Upper lobe of right lung (tissue), 1 donor: ENCODE data around the gene MYH15. TPM values are rescaled to one million over a fixed set of nuclear protein-coding genes. Genes with fewer than 3 reads are reported as not detected.

Experiments used
- ATAC-seq: fragments of 200-7000 bp; cut with Tn5 transposase; one replicate; pipeline ENCODE4 v1.9.1; 2020; ENCODE audit warnings: mild to moderate bottlenecking, moderate library complexity
- DNase-seq: peaks from one replicate; pipeline ENCODE4 v3.0.0-alpha.2; 2020
- H3K27ac ChIP-seq: fragments of 200-600 bp; one replicate; pipeline ENCODE4 v1.8.0; 2022
- H3K27me3 ChIP-seq: fragments of 200-600 bp; one replicate; pipeline ENCODE4 v1.8.0; 2022; ENCODE audit warnings: mild to moderate bottlenecking
- H3K36me3 ChIP-seq: fragments of 200-600 bp; one replicate; pipeline ENCODE4 v1.8.0; 2022
- H3K4me1 ChIP-seq: fragments of 200-600 bp; one replicate; pipeline ENCODE4 v1.8.0; 2022
- H3K4me3 ChIP-seq: fragments of 200-600 bp; one replicate; pipeline ENCODE4 v1.8.0; 2022; ENCODE audit warnings: mild to moderate bottlenecking
- H3K9me3 ChIP-seq: fragments of 200-600 bp; one replicate; pipeline ENCODE4 v1.8.0; 2022
- CTCF ChIP-seq: fragments of 200-600 bp; IDR thresholded peaks from one replicate; pipeline ENCODE4 v1.8.0; 2022; ENCODE audit warnings: antibody characterized with exemption
- intact Hi-C: fragments of 100-400 bp; cut with DNase I; formaldehyde crosslinking; loops from one replicate; pipeline ENCODE4 v1.11.0; 2022
- total RNA-seq: library from RNA; stranded (reverse); fragmentation: NEBNext Ultra II Directional; extraction: Animal tissue kit (Norgen Biotek cat#: 25700); gene quantifications from one replicate; pipeline ENCODE4 v1.2.1, GENCODE V29; 2021
- donor health status: DM: no; HTN: yes; CAD: no; lungs with severe emphysema.

The MYH15 gene
- total RNA-seq, 1 donor from 2014 or later: 0.90 TPM

DNA sequence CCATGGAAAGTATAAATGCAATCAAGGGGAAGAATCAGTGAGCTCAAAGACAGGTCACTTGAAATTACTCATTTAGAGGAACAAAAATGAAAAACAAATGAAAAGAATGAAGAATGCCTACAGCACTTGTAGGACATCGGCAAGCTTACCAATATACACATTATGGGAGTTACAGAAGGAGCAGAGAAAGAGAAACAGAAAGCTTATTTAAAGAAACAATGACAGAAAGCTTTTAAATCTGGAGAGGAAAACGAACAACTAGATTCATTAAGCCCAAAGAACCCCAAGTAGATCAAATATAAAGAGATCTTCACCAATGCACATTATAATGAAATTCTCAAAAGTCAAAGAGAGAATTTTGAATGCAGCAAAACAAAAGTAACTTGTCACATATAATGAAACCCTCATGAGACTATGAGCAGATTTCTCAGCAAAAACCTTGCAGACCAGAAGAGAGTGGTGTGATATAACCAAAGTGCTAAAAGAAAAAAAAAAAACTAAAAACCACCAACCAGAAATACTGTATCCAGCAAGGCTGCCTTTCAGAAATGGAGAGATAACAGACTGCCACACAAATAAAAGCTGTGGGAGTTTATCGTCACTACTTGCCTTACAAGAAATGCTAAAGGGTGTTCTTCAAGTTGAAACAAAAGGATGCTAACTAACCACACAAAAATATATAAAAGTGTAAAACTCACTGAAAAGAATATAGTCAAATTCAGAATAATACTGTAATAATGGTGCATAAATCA, 63.1 kb downstream of the MYH15 start:
- Histone ChIP-seq H3K4me1 (no peaks in the 10 kb centered on the region), H3K4me3 (no peak overlapping the region), H3K27me3 (no peaks in the 10 kb centered on the region), H3K36me3 (no peaks in the 10 kb centered on the region), H3K9me3 (peaks cover 16% of the 10 kb centered on the region), H3K27ac (no peak overlapping the region)
- TF ChIP-seq CTCF: no peak
- intact Hi-C loops: no loop called here
- DNase-seq: no peak
- no peak for ATAC-seq

GRCh38 chr3:108442281-108442680, 68.1 kb downstream of the MYH15 start:
- no peak for DNase-seq
- no peak overlapping the region for H3K27ac ChIP-seq
- H3K27me3 ChIP-seq: no peaks in the 10 kb centered on the region
- peaks cover 6% of the 10 kb centered on the region for H3K9me3 ChIP-seq
- no peak overlapping the region for H3K4me3 ChIP-seq
- intact Hi-C loops: no loop called here
- no peaks in the 10 kb centered on the region for H3K36me3 ChIP-seq
- no peaks in the 10 kb centered on the region for H3K4me1 ChIP-seq
- TF ChIP-seq CTCF: no peak
- ATAC-seq: no peak

DNA sequence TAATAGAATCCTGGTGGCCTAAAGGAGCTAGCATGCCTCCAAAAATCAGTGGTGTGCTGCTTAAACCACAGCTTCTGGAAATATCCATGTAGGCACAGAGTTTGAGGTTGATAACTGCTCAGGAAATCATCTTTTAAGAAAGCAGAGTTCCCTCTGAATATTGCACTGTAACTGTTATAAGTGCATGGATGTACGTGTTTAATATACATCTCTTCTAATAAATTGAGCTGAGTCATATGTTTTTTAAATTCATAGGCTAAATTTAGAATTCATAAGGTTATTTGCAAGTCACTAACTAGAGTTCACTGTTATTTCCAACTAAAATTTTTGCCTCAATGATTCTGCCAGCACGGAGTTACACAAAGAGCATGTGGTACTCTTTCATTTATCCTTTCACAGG, 68.9 kb downstream of the MYH15 start:
- intact Hi-C loops: no loop called here
- Histone ChIP-seq H3K4me1 (no peaks in the 10 kb centered on the region), H3K27ac (no peak overlapping the region), H3K4me3 (no peak overlapping the region), H3K36me3 (no peaks in the 10 kb centered on the region), H3K9me3 (no peaks in the 10 kb centered on the region), H3K27me3 (no peaks in the 10 kb centered on the region)
- TF ChIP-seq CTCF: no peak
- ATAC-seq (no peak), DNase-seq (no peak)

DNA sequence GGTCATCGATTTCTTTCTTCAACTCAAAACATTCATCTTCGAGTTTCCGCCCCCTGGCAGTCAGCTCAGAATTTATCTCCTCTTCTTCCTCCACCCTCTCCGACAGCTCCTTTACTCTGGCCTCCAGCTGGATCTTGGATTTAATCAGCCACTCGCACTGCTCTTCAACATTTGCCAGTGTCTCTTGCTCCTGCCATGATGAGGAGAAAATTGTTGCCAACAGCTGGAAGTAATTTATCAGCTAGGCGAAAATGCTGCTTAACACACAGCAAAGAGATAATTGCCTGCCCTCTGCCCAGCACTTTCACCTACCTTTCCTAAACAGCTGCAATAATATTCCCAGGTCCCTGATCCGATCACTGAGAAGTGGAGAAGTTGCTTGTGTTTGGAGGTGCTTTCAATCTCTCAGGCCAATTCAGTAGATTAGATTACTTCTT, 69.3 kb downstream of the MYH15 start:
- no peak overlapping the region for H3K27ac ChIP-seq
- intact Hi-C loops: no loop called here
- no peaks in the 10 kb centered on the region for H3K36me3 ChIP-seq
- no peak overlapping the region for H3K4me3 ChIP-seq
- no peak for TF ChIP-seq CTCF
- H3K4me1 ChIP-seq: no peaks in the 10 kb centered on the region
- DNase-seq (no peak), ATAC-seq (no peak)
- no peaks in the 10 kb centered on the region for H3K9me3 ChIP-seq
- no peaks in the 10 kb centered on the region for H3K27me3 ChIP-seq

DNA sequence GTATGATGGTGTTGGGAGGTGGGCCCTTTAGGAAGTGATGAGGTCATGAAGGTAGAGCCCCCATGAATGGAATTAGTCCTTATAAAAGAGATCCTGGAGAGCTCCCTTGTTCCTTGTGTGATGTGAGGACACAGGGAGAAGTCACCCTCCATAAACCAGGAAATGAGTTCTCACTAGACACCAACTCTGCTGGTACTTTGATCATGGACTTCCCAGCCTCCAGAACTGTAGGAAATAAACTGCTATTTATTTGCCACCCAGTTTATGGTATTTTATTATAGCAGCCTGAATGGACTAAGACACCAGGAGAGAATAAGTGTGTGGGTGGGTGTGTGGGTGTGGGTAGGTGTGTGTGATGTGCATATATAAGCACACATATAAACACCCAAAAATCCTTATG, 71.9 kb downstream of the MYH15 start:
- intact Hi-C loops: no loop called here
- ATAC-seq (no peak), DNase-seq (no peak)
- Histone ChIP-seq H3K4me1 (no peaks in the 10 kb centered on the region), H3K9me3 (no peaks in the 10 kb centered on the region), H3K36me3 (no peaks in the 10 kb centered on the region), H3K27ac (no peak overlapping the region), H3K27me3 (no peaks in the 10 kb centered on the region), H3K4me3 (no peak overlapping the region)
- TF ChIP-seq CTCF: no peak

- Histone ChIP-seq H3K9me3 (no peaks in the 10 kb centered on the region), H3K4me1 (no peaks in the 10 kb centered on the region), H3K4me3 (no peak overlapping the region), H3K27ac (no peak overlapping the region), H3K27me3 (no peaks in the 10 kb centered on the region), H3K36me3 (no peaks in the 10 kb centered on the region)
- intact Hi-C loops: no loop called here
- no peak for TF ChIP-seq CTCF
- DNase-seq (no peak), ATAC-seq (peak; percentile 51)
Measured at GRCh38 chr3:108437439-108437838, 73.0 kb downstream of the MYH15 start.
